Memory B cell (primary cell): ENCODE results near the gene PTPRM.

Source experiments
- ATAC-seq: fragments of 150-1000 bp; cut with Tn5 transposase; 2 replicates; pipeline ENCODE4 v1.10.0; 2021; ENCODE audit warnings: low read depth, mild to moderate bottlenecking, moderate library complexity
- DNase-seq, 2 donors: peaks; one replicate each; pipeline ENCODE4 v3.0.0; 2022; ENCODE audit warnings: low spot score in 2 of 2
- H3K27ac Mint-ChIP-seq: one replicate; pipeline ENCODE4 v1.8.0; 2022; ENCODE audit warnings: mild to moderate bottlenecking, moderate library complexity, mixed read lengths
- H3K27me3 Mint-ChIP-seq: one replicate; pipeline ENCODE4 v1.8.0; 2022; ENCODE audit warnings: mixed read lengths
- H3K36me3 Mint-ChIP-seq: one replicate; pipeline ENCODE4 v1.8.0; 2022; ENCODE audit warnings: mild to moderate bottlenecking, mixed read lengths
- H3K4me1 Mint-ChIP-seq: one replicate; pipeline ENCODE4 v1.8.0; 2022; ENCODE audit warnings: mixed read lengths
- H3K4me3 Mint-ChIP-seq: one replicate; pipeline ENCODE4 v1.8.0; 2022; ENCODE audit warnings: mild to moderate bottlenecking, moderate library complexity, mixed read lengths
- H3K9me3 Mint-ChIP-seq: one replicate; pipeline ENCODE4 v1.8.0; 2022; ENCODE audit warnings: mixed read lengths

The PTPRM gene

DNA sequence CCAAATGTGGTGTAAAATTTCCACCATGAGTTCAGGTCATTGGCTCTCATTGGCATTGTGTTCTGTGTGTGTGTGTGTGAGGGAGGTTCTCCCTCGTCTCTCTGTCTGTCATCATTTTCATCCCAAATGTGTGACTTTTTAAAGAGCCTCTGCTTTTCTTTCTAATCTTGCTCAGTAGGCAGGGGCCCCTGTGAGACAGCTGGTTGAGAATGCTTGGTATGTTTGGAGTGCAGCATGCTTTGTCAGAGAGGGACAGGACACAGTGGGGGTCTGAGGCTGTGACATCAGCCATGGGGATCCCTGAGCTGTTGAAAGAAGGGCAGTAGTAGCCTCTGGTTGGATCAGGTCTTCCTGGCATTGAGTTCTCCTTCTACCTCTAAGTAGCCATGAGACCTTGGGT is 10.6 kb downstream of the PTPRM start:
- no peak overlapping the region for H3K4me3 Mint-ChIP-seq
- ATAC-seq (no peak), DNase-seq (no peak)
- H3K9me3 Mint-ChIP-seq: peaks cover 1% of the 10 kb centered on the region
- no peaks in the 10 kb centered on the region for H3K4me1 Mint-ChIP-seq
- no peaks in the 10 kb centered on the region for H3K36me3 Mint-ChIP-seq
- peaks cover 3% of the 10 kb centered on the region for H3K27me3 Mint-ChIP-seq
- no peak overlapping the region for H3K27ac Mint-ChIP-seq

DNA sequence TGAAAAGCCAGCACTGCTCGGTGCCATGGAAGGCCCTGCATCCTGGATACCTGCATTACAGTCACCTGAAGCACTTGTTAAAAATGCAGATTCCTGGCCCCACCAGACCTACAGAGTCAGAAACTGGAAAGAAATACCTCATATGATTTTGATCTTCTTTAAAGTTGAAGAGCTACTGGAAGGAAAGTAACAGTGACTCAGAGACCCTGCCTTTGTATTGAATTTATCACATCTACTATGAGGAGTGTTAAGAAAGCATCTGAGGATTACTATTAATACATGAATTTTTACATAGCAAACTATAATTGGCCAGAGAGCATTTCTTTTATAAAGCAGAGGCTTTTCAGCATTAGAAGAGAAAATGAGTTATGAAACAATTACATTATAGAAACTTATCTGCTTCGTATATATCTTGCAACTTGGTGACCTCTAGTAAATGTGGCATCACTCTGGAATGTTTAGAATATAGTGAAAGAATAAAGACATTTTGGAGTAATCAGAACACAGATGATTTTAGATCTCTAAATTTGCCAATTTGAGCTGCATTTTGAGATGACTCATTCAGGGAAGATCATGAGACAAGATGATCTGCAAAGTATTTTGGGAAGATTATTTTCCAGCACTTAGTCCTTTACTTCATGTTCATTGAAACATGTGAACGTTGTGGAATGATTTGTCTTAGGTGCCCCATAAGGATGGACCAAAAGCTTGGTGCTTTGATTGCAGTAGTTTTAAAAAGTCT is 12.2 kb downstream of the PTPRM start:
- Mint-ChIP-seq H3K4me1 (no peaks in the 10 kb centered on the region), H3K27ac (no peak overlapping the region), H3K27me3 (no peaks in the 10 kb centered on the region), H3K4me3 (no peak overlapping the region), H3K36me3 (no peaks in the 10 kb centered on the region), H3K9me3 (peaks cover 1% of the 10 kb centered on the region)
- no peak for DNase-seq
- ATAC-seq: no peak

DNA sequence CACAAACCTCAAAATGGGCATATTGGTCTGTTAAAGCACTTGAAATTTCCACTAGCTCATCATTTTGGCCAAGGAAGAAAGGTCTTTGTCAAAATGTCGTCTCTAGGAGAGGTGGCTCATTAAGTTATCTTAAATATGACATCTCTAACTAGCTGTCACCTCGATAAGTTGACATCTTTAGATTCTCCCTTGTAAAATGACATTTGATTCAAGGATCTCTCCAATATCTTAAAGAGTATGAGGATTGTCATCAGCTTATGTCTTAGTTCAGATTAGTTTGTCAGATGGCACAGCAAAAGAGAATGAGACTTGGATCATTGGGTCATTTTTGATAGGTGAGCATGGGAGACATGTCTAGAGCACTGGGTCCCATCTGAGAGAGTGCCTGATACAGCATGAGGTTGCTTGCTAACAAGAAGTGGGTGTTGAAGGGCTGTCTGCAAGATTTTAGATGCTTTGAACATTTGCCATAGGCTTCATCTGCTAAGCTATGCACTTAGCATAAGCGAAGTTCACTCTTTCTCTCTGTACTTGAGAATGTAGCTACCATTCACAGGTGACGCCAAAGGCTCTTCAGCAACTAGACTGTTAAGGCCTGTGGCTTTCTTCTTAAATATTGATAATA is 12.9 kb downstream of the PTPRM start:
- Mint-ChIP-seq H3K36me3 (no peaks in the 10 kb centered on the region), H3K4me1 (no peaks in the 10 kb centered on the region), H3K27ac (no peak overlapping the region), H3K4me3 (no peak overlapping the region), H3K27me3 (no peaks in the 10 kb centered on the region), H3K9me3 (peaks cover 1% of the 10 kb centered on the region)
- ATAC-seq (no peak), DNase-seq (no peak)

DNA sequence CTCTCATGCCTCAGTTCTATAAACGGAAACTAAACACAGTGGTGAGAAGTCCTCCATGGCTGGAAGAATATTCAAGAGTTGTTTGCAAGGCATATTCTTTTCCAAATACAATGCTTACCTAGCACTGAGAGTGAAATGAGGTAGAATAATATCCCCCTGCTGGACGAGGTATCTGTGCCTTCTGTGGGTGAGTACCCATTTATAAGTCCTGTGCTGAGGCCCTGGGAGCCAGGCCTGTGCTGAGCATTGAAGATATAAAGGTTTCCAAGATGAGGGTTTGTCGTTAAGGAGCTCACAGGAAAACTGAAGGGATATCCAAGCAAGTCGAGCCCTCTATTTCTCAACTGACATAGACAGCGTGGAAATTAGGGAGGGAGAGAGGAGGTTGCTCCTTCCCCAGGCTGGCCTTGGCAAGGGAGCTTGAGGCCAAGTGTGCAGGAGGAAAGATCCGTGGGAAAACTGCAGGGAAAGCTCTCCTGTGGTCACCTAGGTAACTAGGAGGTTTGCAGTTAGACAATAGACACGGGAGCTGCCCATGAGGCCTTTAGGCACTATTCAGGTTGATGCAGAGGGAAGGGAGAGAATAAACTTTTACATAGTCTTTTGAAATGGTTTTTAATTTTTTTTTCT is 17.6 kb downstream of the PTPRM start:
- no peak for ATAC-seq
- no peaks in the 10 kb centered on the region for H3K4me1 Mint-ChIP-seq
- peaks cover 1% of the 10 kb centered on the region for H3K9me3 Mint-ChIP-seq
- H3K27ac Mint-ChIP-seq: no peak overlapping the region
- H3K36me3 Mint-ChIP-seq: no peaks in the 10 kb centered on the region
- H3K27me3 Mint-ChIP-seq: no peaks in the 10 kb centered on the region
- DNase-seq: no peak
- no peak overlapping the region for H3K4me3 Mint-ChIP-seq

DNA sequence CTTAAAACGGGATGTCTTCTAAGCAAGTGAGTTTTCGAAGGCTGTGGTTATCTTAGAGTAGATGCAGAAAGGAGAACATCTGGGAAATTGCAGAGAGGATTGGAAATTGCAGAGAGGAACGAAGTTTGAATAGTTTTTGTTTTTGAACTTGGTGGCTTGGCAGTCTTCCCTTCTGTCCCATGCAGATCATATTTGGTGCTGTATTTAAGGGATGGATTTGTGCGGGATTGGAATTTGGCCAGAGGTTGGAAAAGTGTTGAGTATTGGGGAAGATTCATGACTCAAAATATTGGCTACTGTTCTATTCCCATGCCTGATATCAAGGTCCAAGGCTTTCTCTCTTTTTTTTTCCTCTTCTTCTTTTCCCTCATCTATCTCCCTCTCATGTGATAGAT is 18.2 kb downstream of the PTPRM start:
- no peak overlapping the region for H3K4me3 Mint-ChIP-seq
- H3K27me3 Mint-ChIP-seq: no peaks in the 10 kb centered on the region
- DNase-seq (no peak), ATAC-seq (no peak)
- no peaks in the 10 kb centered on the region for H3K36me3 Mint-ChIP-seq
- H3K27ac Mint-ChIP-seq: no peak overlapping the region
- H3K4me1 Mint-ChIP-seq: no peaks in the 10 kb centered on the region
- peaks cover 1% of the 10 kb centered on the region for H3K9me3 Mint-ChIP-seq

DNA sequence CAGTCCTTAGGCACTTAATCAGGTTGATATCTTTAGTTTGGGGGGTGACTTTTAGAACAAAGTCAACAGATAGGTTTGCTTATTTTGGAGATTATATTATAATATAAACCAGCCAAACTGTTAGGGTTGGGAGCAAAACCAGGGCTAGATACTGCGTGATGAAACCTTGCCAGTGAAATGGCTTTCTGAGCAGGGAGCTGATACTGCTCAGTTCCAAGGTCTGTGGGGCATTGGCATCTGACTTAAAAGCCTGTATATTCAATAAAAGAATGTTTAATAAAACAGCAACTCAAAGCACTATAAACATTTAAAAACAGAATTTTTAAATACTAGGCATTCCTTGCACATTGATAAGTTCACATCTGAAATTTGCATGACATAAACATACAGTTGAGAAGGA is 19.3 kb downstream of the PTPRM start:
- no peak for DNase-seq
- H3K27me3 Mint-ChIP-seq: no peaks in the 10 kb centered on the region
- ATAC-seq: no peak
- H3K4me1 Mint-ChIP-seq: no peaks in the 10 kb centered on the region
- peaks cover 3% of the 10 kb centered on the region for H3K9me3 Mint-ChIP-seq
- no peaks in the 10 kb centered on the region for H3K36me3 Mint-ChIP-seq
- no peak overlapping the region for H3K4me3 Mint-ChIP-seq
- no peak overlapping the region for H3K27ac Mint-ChIP-seq

DNA sequence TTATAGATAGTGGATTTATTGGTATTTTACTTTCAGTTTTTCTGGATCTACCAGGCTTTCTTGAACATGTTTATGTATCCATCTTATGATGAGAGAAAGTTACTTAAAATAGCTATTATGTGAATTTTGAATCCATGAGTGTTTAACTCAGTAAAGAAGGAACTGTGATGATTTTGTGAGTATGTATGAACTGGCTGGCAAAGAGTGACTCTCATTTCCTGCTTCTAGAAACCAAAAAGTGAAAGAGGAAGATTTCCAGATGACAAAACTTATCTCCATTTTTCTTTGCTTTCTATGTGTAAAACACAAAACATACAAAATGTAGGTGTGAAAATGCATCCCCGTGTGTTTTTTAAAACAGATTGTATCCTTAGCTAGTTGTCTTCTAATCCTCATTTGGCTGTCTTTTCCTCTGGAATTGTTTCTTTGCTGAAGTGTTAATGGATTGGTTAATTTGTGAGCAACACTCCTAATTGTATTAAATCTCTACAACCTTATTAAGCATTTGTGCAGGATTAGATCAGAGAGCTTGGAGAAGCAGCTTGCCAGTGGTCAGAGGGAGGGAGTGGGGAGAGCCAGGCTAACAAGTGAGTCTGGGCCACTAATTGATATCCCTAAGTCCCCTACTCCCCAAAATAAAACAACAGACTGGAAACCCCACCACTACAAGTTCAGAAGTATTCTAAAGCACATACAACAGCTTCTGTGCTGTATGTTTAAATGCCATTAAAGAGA is 23.9 kb downstream of the PTPRM start:
- Mint-ChIP-seq H3K4me3 (no peak overlapping the region), H3K27ac (no peak overlapping the region), H3K9me3 (peaks cover 1% of the 10 kb centered on the region), H3K27me3 (no peaks in the 10 kb centered on the region), H3K36me3 (no peaks in the 10 kb centered on the region), H3K4me1 (no peaks in the 10 kb centered on the region)
- ATAC-seq (no peak), DNase-seq (no peak)

DNA sequence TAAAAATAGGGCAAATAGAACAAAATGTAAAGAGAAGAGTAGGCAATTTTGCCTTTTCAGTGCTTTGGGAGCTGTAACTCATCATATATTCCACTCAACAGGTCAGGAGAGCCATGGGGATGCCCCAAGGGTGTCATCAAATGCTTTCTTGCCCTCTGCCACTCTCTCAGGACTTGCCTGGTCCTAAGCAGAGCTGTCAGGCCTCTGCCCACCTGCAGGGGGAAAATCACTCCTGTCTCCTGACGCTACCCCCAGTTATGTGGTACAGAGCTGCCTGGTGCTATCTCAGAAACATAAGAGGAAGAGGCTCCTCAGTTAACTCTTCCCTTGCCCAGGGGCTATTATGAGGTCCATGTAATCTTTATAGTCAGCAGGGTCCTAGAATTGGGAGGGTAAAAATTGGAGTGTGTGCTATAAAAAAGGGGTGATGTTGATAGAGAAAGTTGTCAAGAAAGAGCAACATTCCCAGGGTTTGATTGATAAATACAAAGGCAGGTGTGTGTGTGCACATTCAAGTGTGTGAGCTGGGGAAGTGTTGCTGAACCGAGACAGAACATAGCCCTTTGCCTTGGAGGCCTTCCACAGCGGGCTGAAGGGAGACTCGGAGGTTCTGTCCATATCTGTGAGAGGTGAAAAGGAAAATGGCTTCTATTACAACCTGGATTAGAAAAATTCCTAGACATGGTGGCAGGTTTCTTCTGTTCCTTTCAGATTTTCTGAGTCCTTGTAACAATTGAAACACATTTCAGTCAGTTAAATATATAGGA is 25.4 kb downstream of the PTPRM start:
- Mint-ChIP-seq H3K27ac (no peak overlapping the region), H3K4me3 (no peak overlapping the region), H3K9me3 (peaks cover 1% of the 10 kb centered on the region), H3K27me3 (no peaks in the 10 kb centered on the region), H3K36me3 (no peaks in the 10 kb centered on the region), H3K4me1 (no peaks in the 10 kb centered on the region)
- ATAC-seq (no peak), DNase-seq (no peak)

DNA sequence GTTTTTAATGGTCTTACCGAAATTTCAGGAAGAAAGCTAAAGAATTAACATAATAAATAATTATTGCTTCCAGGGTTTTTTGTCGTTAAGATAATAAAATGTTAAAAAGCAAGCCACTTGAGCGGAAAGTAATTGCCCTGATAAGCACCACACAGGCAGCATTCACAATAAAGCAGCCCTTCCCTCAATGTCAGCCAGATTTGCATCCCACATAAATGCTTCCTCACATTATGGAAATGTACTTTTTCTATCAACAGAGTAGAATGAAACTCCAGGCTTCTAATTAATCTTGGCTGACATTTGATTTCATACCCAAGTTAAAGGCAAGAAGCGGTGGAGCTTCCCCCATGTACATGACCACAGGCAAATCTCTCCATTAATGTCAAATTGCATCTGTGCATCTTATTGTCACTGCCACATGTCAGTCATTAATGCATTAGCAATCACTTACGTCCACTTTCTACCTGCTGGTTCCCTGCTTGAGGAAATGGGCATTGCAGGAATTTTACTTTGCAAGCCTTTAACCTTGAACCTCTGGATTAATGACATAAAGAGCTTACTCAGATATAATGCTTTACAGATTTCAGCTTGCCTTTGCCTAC is 26.2 kb downstream of the PTPRM start:
- no peak overlapping the region for H3K27ac Mint-ChIP-seq
- H3K36me3 Mint-ChIP-seq: no peaks in the 10 kb centered on the region
- H3K4me3 Mint-ChIP-seq: no peak overlapping the region
- H3K27me3 Mint-ChIP-seq: no peaks in the 10 kb centered on the region
- ATAC-seq: no peak
- no peaks in the 10 kb centered on the region for H3K4me1 Mint-ChIP-seq
- H3K9me3 Mint-ChIP-seq: peaks cover 1% of the 10 kb centered on the region
- DNase-seq: no peak

DNA sequence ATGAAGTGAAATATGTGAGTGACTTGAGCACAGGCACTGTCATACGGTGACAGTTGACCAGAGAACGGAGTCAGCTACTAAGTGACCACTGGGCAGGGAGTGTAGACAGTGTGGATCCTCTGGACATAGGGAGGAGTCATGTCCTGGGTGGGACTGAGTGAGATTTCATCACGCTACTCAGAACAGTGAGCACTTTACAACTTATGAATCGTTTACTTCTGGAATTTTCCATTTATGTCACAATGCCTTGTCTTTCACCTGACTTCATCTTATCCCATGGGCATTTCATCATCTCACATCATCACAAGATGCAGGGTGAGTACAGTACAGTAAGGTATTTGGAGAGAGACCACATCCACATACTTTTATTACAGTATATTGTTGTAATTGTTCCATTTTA is 29.0 kb downstream of the PTPRM start:
- H3K4me3 Mint-ChIP-seq: no peak overlapping the region
- ATAC-seq (no peak), DNase-seq (no peak)
- H3K4me1 Mint-ChIP-seq: no peaks in the 10 kb centered on the region
- H3K36me3 Mint-ChIP-seq: no peaks in the 10 kb centered on the region
- no peak overlapping the region for H3K27ac Mint-ChIP-seq
- H3K27me3 Mint-ChIP-seq: no peaks in the 10 kb centered on the region
- H3K9me3 Mint-ChIP-seq: no peaks in the 10 kb centered on the region

DNA sequence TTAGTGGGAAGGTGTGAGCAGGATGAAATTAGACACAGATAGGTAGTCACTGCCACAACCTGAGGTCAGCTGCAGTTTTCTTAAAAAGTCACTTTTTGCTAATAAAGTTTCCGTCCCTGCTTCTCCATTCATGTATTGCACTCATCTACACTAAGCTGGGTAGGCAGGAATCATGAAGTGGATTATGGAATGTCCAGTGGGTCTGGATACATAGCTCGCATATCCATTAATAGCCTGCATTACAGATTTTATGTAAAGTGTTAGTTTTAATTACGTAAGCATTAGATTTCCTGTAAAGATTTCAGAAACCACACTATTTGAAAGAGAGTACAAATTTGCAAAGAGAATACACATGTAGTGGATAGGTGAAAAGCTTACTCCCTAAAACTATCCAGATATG is 30.4 kb downstream of the PTPRM start:
- Mint-ChIP-seq H3K27me3 (no peaks in the 10 kb centered on the region), H3K9me3 (no peaks in the 10 kb centered on the region), H3K27ac (no peak overlapping the region), H3K36me3 (no peaks in the 10 kb centered on the region), H3K4me1 (no peaks in the 10 kb centered on the region), H3K4me3 (no peak overlapping the region)
- ATAC-seq (no peak), DNase-seq (no peak)

DNA sequence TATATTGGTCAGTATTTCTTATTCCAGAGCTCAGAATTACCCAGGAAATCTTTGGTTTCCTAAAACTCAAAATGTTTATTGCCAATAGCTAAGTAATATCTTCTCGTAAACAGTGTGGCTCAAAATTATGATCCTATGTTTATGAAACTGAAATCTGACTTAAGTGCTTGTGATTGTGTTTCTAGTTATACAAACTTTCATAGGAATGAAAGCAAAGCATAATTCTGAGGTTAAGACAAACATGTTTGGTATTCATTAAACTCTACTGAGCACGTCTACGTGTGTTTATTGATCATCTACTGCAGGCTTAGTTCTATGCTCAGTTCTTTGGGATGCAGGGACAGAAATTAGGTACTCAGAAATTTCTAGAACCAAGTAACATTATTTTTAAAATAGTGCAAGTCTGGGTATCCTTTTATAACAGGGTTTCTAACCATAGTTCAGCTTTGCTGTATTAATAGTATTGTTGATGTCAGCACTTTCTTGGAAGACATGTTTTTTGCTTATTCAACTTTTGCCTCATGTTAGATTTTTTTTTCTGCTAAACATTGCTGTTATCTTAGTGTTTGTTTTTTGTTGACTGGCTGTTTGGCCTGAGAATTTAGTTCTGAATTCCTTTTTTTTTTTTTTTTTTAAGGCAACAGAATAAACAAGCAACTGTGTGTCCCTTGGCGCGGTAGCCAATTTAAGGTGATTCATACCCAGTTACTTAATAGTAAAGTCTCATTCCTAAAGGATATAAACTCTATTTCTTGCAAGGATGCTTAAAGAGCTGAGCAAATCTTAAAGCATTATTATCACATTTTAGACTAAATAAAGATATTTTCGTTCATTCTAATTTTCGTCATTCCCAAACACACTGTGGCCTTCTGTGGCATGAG is 31.3 kb downstream of the PTPRM start:
- no peak overlapping the region for H3K27ac Mint-ChIP-seq
- H3K36me3 Mint-ChIP-seq: no peaks in the 10 kb centered on the region
- H3K9me3 Mint-ChIP-seq: no peaks in the 10 kb centered on the region
- DNase-seq (no peak), ATAC-seq (no peak)
- no peaks in the 10 kb centered on the region for H3K27me3 Mint-ChIP-seq
- H3K4me1 Mint-ChIP-seq: no peaks in the 10 kb centered on the region
- H3K4me3 Mint-ChIP-seq: no peak overlapping the region

DNA sequence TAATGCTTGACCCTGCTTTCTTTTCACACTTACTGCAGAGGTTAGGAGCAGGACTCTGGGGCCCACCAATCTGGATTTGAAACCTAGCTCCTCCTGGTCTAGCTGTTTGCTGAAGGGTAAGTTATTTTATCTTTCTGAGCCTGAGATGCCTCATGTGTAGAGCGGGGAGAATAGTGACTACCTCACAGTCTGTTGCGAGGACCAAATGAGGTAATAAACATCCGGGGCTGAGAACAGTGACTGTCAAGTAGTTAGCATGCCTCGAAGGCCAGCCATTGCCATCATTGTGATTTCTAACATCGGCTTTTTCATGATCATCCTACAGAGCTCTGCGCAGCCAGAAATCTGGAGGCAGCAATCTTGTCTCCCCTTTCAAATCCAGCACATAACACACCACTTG is 32.9 kb downstream of the PTPRM start:
- Mint-ChIP-seq H3K4me1 (no peaks in the 10 kb centered on the region), H3K27me3 (no peaks in the 10 kb centered on the region), H3K9me3 (no peaks in the 10 kb centered on the region), H3K4me3 (no peak overlapping the region), H3K36me3 (no peaks in the 10 kb centered on the region), H3K27ac (no peak overlapping the region)
- DNase-seq: no peak
- no peak for ATAC-seq
